ENCODE data around the gene NSFL1C.

DNA sequence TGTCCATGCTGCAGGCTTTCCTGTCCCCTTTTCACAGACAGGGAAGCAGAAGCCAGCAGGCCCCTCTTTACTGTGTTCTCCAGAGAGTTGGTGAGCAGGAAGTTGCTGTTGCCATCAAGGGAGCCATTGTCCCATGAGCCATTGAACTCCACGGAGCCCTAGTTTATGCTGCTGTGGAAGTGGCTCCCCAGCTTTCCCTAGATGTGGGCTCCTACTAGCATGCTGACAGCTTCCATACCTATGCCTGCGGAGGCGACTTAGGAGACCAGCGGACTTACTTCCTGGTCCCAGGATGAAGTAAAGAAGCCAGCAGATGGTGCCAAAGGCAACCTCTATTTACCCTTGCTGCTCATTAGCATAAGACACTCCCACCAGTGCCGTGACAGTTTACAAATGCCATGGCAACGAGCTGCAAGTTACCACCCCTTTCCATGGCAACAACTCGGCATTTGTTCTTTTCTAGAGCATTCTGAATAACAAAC lies 43.0 kb downstream of the NSFL1C start:
- TF ChIP-seq, protein P1, sequence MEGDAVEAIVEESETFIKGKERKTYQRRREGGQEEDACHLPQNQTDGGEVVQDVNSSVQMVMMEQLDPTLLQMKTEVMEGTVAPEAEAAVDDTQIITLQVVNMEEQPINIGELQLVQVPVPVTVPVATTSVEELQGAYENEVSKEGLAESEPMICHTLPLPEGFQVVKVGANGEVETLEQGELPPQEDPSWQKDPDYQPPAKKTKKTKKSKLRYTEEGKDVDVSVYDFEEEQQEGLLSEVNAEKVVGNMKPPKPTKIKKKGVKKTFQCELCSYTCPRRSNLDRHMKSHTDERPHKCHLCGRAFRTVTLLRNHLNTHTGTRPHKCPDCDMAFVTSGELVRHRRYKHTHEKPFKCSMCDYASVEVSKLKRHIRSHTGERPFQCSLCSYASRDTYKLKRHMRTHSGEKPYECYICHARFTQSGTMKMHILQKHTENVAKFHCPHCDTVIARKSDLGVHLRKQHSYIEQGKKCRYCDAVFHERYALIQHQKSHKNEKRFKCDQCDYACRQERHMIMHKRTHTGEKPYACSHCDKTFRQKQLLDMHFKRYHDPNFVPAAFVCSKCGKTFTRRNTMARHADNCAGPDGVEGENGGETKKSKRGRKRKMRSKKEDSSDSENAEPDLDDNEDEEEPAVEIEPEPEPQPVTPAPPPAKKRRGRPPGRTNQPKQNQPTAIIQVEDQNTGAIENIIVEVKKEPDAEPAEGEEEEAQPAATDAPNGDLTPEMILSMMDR (IDR thresholded peaks at IDR 0.05): peak in 2 of 6 experiments; percentile 4 to 29
- no peak for TF ChIP-seq POLR2A (IDR thresholded peaks at IDR 0.05)
